GM21526 (cell line): ENCODE measurements around the gene C11orf54.
A peak's percentile ranks its signal among the peaks of the same experiment; 100 is the strongest.
"Not testable (repeated sequence)": the region's sequence is repeated elsewhere in the genome, so short reads cannot be mapped to it uniquely, and the experiment has no call there.

Experiments used
- ATAC-seq: cut with Tn5 transposase; IDR thresholded peaks from one replicate; pipeline ENCODE4 v1.9.1; 2021; ENCODE audit warnings: moderate library complexity; ENCODE audit not compliant: unreplicated experiment, low FRiP score

Gene C11orf54

GRCh38 chr11:93761910-93762309 is 20.4 kb downstream of the C11orf54 start:
- no peak for ATAC-seq

GRCh38 chr11:93765551-93765950 is 24.1 kb downstream of the C11orf54 start:
- ATAC-seq, result no peak

GRCh38 chr11:93766504-93766903 is 25.0 kb downstream of the C11orf54 start:
- ATAC-seq, result no peak

DNA sequence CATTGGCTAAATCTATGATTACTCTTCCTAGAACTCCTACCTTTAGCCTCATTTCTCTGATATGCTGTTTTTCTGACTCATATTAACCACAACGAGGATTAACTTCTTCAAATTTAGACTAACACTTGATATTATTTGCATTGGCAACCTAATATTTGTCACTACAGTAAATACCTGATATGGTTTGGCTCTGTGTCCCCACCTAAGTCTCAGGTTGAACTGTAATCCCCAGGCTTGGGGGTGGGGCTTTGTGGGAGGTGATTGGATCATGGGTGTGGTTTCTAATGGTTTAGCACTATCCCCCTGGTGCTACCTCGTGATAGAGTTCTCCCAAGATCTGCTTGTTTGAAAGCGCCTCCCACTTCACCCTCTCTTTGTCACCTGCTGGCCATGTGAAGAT is 25.5 kb downstream of the C11orf54 start:
- no peak for ATAC-seq

DNA sequence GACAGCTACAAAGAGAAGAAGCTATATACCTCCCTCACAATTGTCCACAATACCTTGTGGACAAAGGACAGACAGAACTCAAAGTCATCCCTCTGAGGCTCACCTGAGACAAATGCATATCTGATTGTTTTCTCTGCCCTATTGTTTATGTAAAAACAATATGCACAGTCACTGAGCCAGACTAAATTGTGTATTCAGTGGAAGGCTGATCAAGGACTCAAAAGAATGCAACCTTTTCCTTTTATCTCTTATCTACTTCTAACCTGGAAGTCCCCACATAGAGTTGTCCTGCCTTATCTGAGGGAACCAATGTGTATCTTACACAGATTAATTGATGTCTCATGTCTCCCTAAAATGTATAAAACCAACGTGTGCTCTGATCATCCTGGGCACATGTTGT is 28.7 kb downstream of the C11orf54 start:
- ATAC-seq, result no peak

DNA sequence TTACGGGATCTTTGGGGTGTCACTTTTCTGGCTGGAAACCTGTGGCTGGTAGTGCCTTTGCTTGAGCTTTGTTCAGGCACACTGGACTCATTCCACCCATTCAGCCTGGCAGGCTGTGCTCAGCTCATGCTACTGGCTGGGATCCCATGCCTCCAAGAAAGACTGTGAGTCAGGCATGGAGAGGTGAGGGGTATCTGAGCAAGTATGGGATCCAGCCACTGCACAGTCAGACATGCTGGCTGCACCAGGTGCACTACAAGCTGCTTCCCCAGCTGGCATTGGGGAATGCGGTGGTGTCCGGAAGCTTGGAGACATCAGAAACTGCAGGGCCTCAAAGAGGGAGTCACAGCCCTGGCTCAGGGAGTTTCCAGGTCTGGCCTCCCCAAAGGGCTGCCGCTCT is 30.7 kb downstream of the C11orf54 start:
- ATAC-seq, result no peak

GRCh38 chr11:93773045-93773477 is 31.6 kb downstream of the C11orf54 start:
- ATAC-seq, result no peak

DNA sequence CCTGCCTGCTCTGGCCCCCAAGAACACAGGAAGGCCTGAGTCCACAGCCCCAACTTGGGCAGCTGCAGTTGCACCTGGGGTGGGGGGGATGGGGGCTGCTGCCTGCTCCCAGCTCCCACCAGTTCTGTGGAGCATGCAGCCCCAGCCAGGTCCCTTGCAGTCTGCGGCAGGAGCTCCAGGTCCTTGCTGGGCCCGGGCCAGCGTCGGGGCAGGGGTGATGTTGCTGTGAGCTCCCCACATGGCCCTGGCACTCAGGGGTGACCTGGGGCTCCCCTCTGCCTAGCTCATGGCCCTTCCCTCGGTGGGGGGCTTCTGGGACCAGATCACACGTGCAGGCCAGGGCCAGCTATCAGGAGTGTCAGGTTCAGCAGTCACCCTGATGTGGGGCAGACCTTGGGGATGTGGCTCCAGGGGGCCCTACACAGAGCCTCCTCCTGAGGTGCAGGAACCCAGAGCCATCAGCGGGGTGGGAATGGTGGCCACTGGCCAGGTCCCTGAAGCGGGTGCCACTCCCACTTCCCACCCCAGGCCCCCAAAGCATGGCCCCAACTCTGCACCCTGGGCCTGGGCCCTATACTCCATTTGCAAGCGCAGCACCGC is 32.2 kb downstream of the C11orf54 start:
- no peak for ATAC-seq

- not testable (repeated sequence) for ATAC-seq
Observed at GRCh38 chr11:93774560-93774959, 33.1 kb downstream of the C11orf54 start.

DNA sequence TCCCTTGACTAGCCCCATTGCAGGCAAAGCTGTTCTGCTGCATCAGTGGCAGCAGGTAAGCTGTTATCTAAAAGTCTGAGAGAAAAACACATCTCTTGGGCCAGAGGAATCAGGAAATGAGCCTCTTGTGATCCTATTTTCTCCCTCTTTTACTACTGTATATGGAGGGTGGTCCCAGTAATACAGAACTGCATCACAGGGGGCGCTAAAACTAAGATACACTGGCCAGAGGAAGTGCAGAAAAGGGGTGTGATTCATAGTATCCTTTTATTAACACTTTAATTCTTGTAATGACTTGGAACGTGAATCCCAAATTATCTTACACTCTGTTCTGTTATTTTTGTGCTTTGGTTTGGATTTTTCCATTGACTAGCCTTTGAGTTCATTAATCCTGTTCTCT is 33.8 kb downstream of the C11orf54 start:
- no peak for ATAC-seq

DNA sequence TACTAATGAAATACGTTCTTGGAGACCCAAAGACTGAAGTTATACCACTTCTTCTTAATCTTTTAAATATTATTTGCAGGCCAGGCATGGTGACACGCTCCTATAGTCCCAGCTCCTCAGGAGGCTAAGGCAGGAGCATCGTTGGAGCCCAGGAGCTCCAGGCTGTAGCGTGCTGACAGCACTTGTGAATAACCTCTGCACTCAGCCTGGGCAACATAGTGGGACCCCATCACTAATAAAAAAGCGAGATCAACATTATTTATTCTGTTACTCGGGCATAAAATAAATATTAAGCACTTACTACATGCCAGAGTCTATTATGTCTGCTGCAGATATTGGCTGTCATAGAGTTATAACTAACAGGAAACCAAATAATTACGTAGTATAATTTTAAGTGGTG is 41.9 kb downstream of the C11orf54 start:
- no peak for ATAC-seq

- ATAC-seq, result peak; percentile 47
Observed at GRCh38 chr11:93783765-93784144, 42.3 kb downstream of the C11orf54 start.

GRCh38 chr11:93784145-93784934 is 42.9 kb downstream of the C11orf54 start, which contains the start of gene MED17:
TSS of gene MED17 (plus strand) at chr11:93784282. CDS start at chr11:93784514, 232 bp downstream.
- peak; percentile 97 for ATAC-seq

DNA sequence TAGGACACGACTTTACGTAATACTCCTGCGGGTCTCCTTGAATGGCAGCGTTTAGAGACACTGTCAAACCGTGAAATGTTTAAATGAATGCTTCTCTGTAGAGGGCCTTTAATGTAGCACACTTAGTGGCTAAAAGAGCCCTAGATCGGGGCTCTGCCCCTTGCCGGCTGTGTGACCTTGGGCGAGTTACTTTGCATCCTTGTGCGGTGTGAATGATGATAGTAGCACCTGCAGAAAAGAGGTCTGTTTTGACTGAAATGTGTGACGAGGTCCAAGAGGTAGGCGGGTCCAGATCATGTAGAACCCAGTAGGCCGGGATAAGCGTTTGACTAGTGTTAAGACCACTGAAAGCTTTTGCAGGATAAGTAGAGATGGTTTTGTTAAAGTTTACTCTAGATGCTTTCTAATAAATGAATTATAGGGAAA is 43.5 kb downstream of the C11orf54 start:
- peak; percentile 37 for ATAC-seq

DNA sequence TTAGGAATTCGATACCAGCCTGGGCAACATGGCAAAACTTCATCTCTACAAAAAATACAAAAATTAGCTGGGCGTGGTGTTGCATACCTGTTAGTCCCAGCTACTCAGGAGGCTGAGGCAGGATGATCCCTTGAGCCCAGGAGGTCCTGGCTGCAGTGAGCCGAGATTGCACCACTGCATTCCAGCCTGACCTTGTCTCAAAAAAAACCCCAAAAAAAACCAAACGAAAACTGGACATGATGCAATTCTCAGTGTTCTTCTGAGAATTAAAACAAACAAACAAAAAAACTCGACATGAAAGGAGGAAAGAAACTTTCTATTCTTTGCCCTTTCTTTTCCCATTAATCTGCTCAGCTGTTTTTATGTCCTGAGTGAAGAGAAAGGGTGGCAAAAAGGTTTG is 50.0 kb downstream of the C11orf54 start:
- ATAC-seq, result no peak

- ATAC-seq, result no peak
Observed at GRCh38 chr11:93796441-93797231, 55.2 kb downstream of the C11orf54 start.

GRCh38 chr11:93801366-93801765 is 59.9 kb downstream of the C11orf54 start:
- ATAC-seq, result no peak

DNA sequence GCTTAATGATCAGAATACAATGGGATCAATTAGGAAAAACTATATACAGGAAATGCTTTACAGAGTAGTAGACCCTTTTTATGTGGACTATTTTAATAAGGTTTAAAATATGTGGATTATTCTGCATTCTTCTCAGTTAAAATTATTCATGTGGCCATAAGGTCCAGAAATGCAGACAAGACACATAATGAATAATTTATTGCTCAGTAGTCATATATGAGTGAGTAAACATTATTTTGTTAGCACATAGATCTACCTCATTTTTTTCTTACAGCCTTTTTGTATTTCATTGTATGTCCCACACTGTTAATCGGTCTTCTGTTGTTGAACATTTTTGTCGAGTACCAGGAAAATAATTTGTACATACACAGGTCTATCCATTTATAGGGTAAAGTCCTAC is 63.4 kb downstream of the C11orf54 start:
- ATAC-seq, result no peak

DNA sequence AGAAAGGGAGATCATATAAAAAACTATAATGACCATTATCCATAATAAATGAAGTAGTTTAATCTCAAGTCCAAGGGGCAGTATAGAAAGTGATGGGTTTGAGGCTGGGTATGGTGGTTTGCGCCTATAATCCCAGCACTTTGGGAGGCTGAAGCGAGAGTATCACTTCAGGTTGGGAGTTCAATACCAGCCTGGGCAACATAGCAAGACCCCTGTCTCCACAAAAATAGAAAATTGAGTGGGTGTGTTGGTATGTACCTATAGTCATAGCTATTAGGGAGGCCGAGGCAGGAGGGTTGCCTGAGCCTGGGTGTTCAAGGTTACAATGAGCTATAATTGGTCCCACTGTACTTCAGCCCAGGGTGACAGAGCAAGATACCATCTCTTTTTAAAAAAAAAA is 66.5 kb downstream of the C11orf54 start:
- ATAC-seq, result no peak

DNA sequence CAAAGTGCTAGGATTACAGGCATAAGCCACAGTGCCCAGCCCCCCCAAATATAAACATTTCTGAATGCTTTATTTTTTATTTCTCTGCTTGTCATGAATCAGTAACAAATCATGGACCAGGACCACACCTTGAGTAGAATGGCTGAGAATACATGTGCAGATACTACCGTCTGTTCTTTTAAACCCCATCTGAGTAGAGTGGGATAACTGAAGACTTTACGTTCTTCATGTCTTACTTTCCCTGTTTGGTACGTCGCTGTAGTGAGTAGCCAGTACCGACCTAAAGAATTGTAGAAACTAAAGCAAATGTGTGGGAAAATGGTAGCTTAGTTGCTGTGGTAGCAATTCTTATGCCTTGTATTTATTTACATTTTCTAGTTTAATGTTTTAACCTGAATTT is 72.5 kb downstream of the C11orf54 start:
- no peak for ATAC-seq
